Measurements from ENCODE around the gene E2F3. TPM values are rescaled to one million over a fixed set of nuclear protein-coding genes. Genes with fewer than 3 reads are reported as not detected.
"Not testable (repeated sequence)": the region's sequence is repeated elsewhere in the genome, so short reads cannot be mapped to it uniquely, and the experiment has no call there.

E2F3 gene
- total and polyA plus RNA-seq, 12 donors = 5.2 to 12.0 (median 7.8) TPM

DNA sequence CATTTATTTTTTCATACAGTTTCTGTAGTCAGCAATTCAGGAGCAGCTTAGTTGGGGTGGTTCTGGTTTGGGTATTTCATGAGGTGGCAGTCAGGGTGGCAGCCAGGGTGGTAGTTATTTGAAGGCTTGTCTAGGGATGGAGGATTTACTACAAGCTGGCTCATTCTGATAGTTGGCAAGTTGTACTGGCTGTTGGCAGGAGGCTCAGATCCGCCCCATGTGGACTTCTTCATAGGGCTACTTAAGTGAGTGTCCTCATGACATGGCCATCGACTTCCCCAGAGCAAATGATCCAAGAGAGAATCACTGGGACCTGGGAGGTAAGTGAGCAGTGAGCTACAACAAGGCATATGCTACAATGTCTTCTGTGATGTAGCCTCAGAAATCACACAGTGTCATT lies 110.2 kb downstream of the E2F3 start:
- H3K27me3 ChIP-seq = no peaks in the 10 kb centered on the region
- no peaks in the 10 kb centered on the region for H3K9me3 ChIP-seq (replicated peaks in 1 of 3)
- intact Hi-C loops (cut with DNase I) = no loop called here
- no peak for DNase-seq
- no peaks in the 10 kb centered on the region for H3K36me3 ChIP-seq (replicated peaks in 1 of 2)
- H3K4me1 ChIP-seq (replicated peaks in 1 of 2) = no peaks in the 10 kb centered on the region
- no peak overlapping the region for H3K4me3 ChIP-seq
- TF ChIP-seq, protein P1, sequence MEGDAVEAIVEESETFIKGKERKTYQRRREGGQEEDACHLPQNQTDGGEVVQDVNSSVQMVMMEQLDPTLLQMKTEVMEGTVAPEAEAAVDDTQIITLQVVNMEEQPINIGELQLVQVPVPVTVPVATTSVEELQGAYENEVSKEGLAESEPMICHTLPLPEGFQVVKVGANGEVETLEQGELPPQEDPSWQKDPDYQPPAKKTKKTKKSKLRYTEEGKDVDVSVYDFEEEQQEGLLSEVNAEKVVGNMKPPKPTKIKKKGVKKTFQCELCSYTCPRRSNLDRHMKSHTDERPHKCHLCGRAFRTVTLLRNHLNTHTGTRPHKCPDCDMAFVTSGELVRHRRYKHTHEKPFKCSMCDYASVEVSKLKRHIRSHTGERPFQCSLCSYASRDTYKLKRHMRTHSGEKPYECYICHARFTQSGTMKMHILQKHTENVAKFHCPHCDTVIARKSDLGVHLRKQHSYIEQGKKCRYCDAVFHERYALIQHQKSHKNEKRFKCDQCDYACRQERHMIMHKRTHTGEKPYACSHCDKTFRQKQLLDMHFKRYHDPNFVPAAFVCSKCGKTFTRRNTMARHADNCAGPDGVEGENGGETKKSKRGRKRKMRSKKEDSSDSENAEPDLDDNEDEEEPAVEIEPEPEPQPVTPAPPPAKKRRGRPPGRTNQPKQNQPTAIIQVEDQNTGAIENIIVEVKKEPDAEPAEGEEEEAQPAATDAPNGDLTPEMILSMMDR (IDR thresholded peaks at IDR 0.05) = no peak
- TF ChIP-seq POLR2A (IDR thresholded peaks at IDR 0.05) = no peak
- 76 to 94% (median 82%) methylated on average over 2 of the region's 2 CpGs for WGBS, 4 donors
- H3K27ac ChIP-seq = no peak overlapping the region

DNA sequence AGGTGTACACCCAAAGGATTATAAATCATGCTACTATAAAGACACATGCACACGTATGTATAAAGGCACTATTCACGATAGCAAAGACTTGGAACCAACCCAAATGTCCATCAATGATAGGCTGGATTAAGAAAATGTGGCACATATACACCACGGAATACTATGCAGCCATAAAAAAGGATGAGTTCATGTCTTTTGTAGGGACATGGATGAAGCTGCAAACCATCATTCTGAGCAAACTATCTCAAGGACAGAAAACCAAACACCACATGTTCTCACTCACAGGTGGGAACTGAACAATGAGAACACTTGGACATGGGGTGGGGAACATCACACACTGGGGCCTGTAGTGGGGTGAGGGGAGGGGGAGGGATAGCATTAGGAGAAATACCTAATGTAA lies 123.5 kb downstream of the E2F3 start:
- H3K4me1 ChIP-seq (replicated peaks in 1 of 2); H3K9me3 ChIP-seq (replicated peaks in 1 of 3); H3K4me3 ChIP-seq; H3K27ac ChIP-seq; DNase-seq; H3K36me3 ChIP-seq (replicated peaks in 1 of 2); H3K27me3 ChIP-seq: not testable (repeated sequence)
- 64 to 72% (median 70%) methylated on average over 3 of the region's 3 CpGs for WGBS, 4 donors
- intact Hi-C loops (cut with DNase I) = loop anchor here in 1 of 2 donors (5.0 to 10.0 kb wide), 2 partner anchors 110 to 233 kb away; no protein-coding TSS in a partner anchor

DNA sequence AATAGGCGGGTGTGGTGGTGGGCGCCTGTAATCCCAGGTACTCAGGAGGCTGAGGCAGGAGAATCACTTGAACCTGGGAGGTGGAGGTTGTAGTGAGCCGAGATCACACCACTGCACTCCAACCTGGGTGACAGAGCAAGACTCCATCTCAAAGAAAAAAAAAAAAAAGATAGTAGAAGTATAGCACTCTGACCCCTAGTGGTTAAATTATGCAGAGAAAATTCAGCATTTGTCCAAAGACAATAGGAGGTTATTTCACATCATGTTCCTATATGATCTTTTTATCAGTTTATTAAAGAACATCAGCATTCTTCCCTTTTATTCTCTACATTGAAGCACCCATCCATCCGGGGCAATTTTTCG lies 127.4 kb downstream of the E2F3 start:
- H3K4me3 ChIP-seq; H3K4me1 ChIP-seq (replicated peaks in 1 of 2); H3K36me3 ChIP-seq (replicated peaks in 1 of 2); H3K27ac ChIP-seq; H3K9me3 ChIP-seq (replicated peaks in 1 of 3); DNase-seq; H3K27me3 ChIP-seq: not testable (repeated sequence)
- TF ChIP-seq, protein P1 (IDR thresholded peaks at IDR 0.05) = peak; percentile 49 to 79 (median 60)
- 26 to 38% (median 31%) methylated on average over 5 of the region's 5 CpGs for WGBS, 4 donors
- intact Hi-C loops (cut with DNase I) = loop anchor here in 1 of 2 donors (5.0 to 10.0 kb wide), 2 partner anchors 114 to 237 kb away; no protein-coding TSS in a partner anchor

DNA sequence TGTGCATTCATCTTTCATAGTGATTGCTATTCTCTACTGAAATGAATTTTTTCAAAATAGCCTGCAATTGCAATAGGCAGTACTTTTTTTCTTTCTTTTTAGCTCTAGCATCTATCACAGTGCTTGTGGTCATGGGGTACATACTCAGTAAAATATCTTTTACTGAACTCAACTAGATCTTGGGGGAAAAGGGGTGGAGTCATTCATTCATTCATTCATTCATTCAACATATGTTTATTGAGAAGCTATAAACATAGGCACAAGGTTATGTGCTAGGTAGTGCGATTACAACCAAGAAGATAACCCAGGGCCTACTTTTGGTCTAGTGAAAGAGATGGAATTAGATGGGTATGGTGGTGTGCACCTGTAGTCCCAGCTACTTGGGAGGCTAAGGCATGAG lies 131.2 kb downstream of the E2F3 start:
- intact Hi-C loops (cut with DNase I) = loop anchor here in 1 of 2 donors (2.0 to 10.0 kb wide), 4 partner anchors 136 to 438 kb away; no protein-coding TSS in a partner anchor
- Histone ChIP-seq H3K4me1 (replicated peaks in 1 of 2) (peaks cover 0 to 11% of the 10 kb centered on the region in 2 donors), H3K27ac (no peak overlapping the region), H3K9me3 (replicated peaks in 1 of 3) (no peaks in the 10 kb centered on the region), H3K36me3 (replicated peaks in 1 of 2) (no peaks in the 10 kb centered on the region), H3K27me3 (no peaks in the 10 kb centered on the region), H3K4me3 (no peak overlapping the region)
- WGBS, 4 donors = 91 to 97% (median 93%) methylated on average over 1 of the region's 1 CpG
- DNase-seq = no peak
- TF ChIP-seq POLR2A (IDR thresholded peaks at IDR 0.05) = no peak
- TF ChIP-seq, protein P1 (IDR thresholded peaks at IDR 0.05) = no peak

DNA sequence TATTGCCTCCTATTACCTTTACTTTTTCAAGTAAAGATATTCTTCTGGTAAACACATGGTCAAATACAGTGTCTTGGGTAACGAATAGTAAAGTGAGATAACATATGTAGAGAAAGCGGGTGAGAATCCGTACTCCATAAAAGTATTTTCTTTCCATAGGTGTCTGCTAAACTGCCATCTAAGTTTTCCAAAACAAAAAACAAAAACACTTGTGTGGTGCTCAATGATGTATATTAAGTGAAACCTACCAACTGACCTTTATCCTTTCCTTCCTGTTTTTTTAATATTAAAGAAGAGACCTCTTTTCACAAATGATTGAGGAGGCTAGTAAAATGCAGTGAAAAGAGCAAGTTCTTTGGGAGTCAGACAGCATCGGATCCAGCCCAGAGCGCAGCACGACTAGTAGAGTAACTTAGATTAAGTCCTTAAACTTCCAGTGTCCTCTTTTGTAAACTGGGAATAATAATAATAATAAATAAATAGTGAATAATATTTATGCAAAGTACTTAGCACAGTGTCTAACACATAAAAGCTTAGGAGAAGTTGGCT lies 132.1 kb downstream of the E2F3 start:
- no peaks in the 10 kb centered on the region for H3K27me3 ChIP-seq

More for the DNA sequence above, 132.1 kb downstream of the E2F3 start:
- peak overlapping the region in 2 of 5 donors; percentile 77 to 82 for H3K27ac ChIP-seq
- TF ChIP-seq POLR2A (IDR thresholded peaks at IDR 0.05) = no peak
- TF ChIP-seq, protein P1 (IDR thresholded peaks at IDR 0.05) = no peak
- H3K4me3 ChIP-seq = peak overlapping the region in 2 of 4 donors; percentile 46 to 54
- intact Hi-C loops (cut with DNase I) = loop anchor here in 1 of 2 donors (2.0 to 10.0 kb wide), 4 partner anchors 137 to 439 kb away; no protein-coding TSS in a partner anchor
- H3K9me3 ChIP-seq (replicated peaks in 1 of 3) = no peaks in the 10 kb centered on the region
- H3K4me1 ChIP-seq (replicated peaks in 1 of 2) = peaks cover 0 to 11% of the 10 kb centered on the region in 2 donors
- no peaks in the 10 kb centered on the region for H3K36me3 ChIP-seq (replicated peaks in 1 of 2)
- WGBS, 4 donors = 45 to 49% (median 47%) methylated on average over 6 of the region's 6 CpGs
- DNase-seq = no peak

Measured in adrenal gland (tissue), 12 donors.